ENCODE results near the gene KLK12. TPM values are rescaled to one million over a fixed set of nuclear protein-coding genes. Genes with fewer than 3 reads are reported as not detected.
A peak's percentile ranks its signal among the peaks of the same experiment; 100 is the strongest.

The KLK12 gene
- total and polyA plus RNA-seq, 8 donors = 0.31 to 1.3 (median 0.44) TPM; not detected in 1

DNA sequence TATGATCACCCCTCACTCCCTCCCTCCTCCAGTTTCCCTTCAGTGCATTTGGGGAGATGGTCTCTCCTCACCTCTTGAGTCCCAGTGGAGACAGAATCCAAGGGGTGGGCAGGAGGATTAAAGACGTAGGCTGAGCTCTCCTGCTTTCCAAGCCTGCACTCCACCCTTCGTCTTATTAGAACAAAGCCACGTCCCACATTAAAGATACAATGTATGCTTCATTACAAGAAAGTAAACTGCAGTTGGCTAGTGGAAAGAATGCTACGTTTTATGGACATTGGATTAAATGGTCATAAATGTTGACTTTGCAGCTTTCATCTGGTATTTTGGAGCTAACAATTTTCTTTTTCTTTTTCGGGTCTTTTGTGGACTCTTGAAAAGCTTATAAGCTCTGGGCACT, 6.9 kb downstream of the KLK12 start:
- Histone ChIP-seq H3K9me3 (no peaks in the 10 kb centered on the region), H3K4me1 (no peaks in the 10 kb centered on the region), H3K27ac (no peak overlapping the region), H3K36me3 (no peaks in the 10 kb centered on the region), H3K27me3 (peaks cover 4 to 81% of the 10 kb centered on the region in 2 donors), H3K4me3 (no peak overlapping the region)
- no peak for DNase-seq
- TF ChIP-seq CTCF (IDR thresholded peaks at IDR 0.05) = no peak
- ATAC-seq = no peak
- intact Hi-C loops (cut with DNase I) = loop anchor here in 1 of 2 donors (10.0 kb wide), 1 partner anchor 147 kb away; no protein-coding TSS in a partner anchor

GRCh38 chr19:51027126-51027806, 7.5 kb downstream of the KLK12 start:
- no peak for ATAC-seq
- H3K9me3 ChIP-seq = no peaks in the 10 kb centered on the region
- no peak overlapping the region for H3K4me3 ChIP-seq
- H3K36me3 ChIP-seq = no peaks in the 10 kb centered on the region
- H3K27me3 ChIP-seq = peaks cover 4 to 87% of the 10 kb centered on the region in 2 donors
- H3K27ac ChIP-seq = no peak overlapping the region
- H3K4me1 ChIP-seq = no peaks in the 10 kb centered on the region
- TF ChIP-seq CTCF (IDR thresholded peaks at IDR 0.05) = no peak
- intact Hi-C loops (cut with DNase I) = loop anchor here in 1 of 2 donors (10.0 kb wide), 1 partner anchor 148 kb away; no protein-coding TSS in a partner anchor
- DNase-seq = no peak

GRCh38 chr19:51026554-51026831, 8.3 kb downstream of the KLK12 start, which contains the start of gene KLK11:
Gene KLK11 (minus strand): TSS chr19:51026616. CDS start chr19:51025631, 985 bp downstream.
- H3K9me3 ChIP-seq = no peaks in the 10 kb centered on the region
- peaks cover 4 to 95% of the 10 kb centered on the region in 2 donors for H3K27me3 ChIP-seq
- TF ChIP-seq CTCF (IDR thresholded peaks at IDR 0.05) = no peak
- intact Hi-C loops (cut with DNase I) = loop anchor here in 1 of 2 donors (10.0 kb wide), 1 partner anchor 148 kb away; no protein-coding TSS in a partner anchor
- H3K4me3 ChIP-seq = no peak within 1 kb of the TSS
- no peaks in the 10 kb centered on the region for H3K36me3 ChIP-seq
- H3K4me1 ChIP-seq = no peaks in the 10 kb centered on the region
- no peak within 1 kb of the TSS for H3K27ac ChIP-seq
- peak in 1 of 4 donors; percentile 80 for DNase-seq
- ATAC-seq = peak; percentile 55

- DNase-seq = no peak
- Histone ChIP-seq H3K27me3 (peaks cover 4 to 93% of the 10 kb centered on the region in 2 donors), H3K36me3 (no peaks in the 10 kb centered on the region), H3K27ac (no peak overlapping the region), H3K9me3 (no peaks in the 10 kb centered on the region), H3K4me3 (no peak overlapping the region), H3K4me1 (no peaks in the 10 kb centered on the region)
- TF ChIP-seq CTCF (IDR thresholded peaks at IDR 0.05) = no peak
- ATAC-seq = peak; percentile 17
- intact Hi-C loops (cut with DNase I) = loop anchor here in 1 of 2 donors (10.0 kb wide), 1 partner anchor 149 kb away; no protein-coding TSS in a partner anchor
Observed at GRCh38 chr19:51025809-51026553, 8.8 kb downstream of the KLK12 start.

DNA sequence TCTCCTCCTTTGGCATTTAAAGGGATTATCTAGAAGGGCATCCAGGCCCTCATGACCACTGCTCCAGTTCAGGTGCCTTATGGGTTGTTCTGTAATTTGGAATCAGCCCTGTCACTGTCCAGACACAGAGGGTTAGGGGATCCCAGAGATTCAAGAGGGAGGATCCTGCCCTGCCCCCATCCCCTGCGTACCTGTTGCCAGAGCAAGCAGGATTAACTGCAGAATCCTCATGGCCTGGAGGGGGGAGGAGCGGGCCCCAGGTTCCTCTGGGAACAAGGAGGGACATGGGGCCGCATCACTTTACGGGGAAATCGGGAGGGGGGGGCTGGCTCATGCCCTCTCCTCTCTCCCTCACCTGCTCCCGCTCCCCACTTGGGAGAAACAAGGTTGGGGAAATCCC, 9.4 kb downstream of the KLK12 start:
- ATAC-seq = no peak
- Histone ChIP-seq H3K4me3 (no peak overlapping the region), H3K9me3 (no peaks in the 10 kb centered on the region), H3K36me3 (no peaks in the 10 kb centered on the region), H3K27ac (no peak overlapping the region), H3K27me3 (peaks cover 4 to 93% of the 10 kb centered on the region in 2 donors), H3K4me1 (no peaks in the 10 kb centered on the region)
- TF ChIP-seq CTCF (IDR thresholded peaks at IDR 0.05) = no peak
- intact Hi-C loops (cut with DNase I) = loop anchor here in 1 of 2 donors (10.0 kb wide), 1 partner anchor 149 kb away; no protein-coding TSS in a partner anchor
- DNase-seq = no peak

Data from left lung (tissue), 10 donors.